AG04449 (cell line): ENCODE results near the gene EDC4.

Source experiments
- CTCF ChIA-PET: fragments of 350-600 bp; formaldehyde crosslinking; extraction: SDS; loops from one replicate; lab custom pipeline; 2021; ENCODE audit warnings: antibody characterized with exemption; lab: Yijun Ruan, JAX
- POLR2A ChIA-PET: fragments of 400-600, 350-600 bp; formaldehyde crosslinking; extraction: SDS; loops from one replicate; lab custom pipeline; 2020; ENCODE audit warnings: antibody characterized with exemption, inconsistent platforms; lab: Yijun Ruan, JAX
- DNase-seq: peaks from one replicate; pipeline ENCODE4 v3.0.0-alpha.2; 2010; ENCODE audit warnings: low read depth, low spot score
- H3K4me3 ChIP-seq: 2 replicates; pipeline ENCODE4 v1.5.1; 2011; ENCODE audit warnings: low read depth, mild to moderate bottlenecking, control low read depth, low read length
- TF ChIP-seq, protein P1 (sequence below): IDR thresholded peaks from one replicate; pipeline ENCODE4 v1.5.1; 2011; ENCODE audit warnings: mild to moderate bottlenecking, moderate library complexity, low read length, control low read depth, inconsistent platforms; ENCODE audit not compliant: insufficient read depth; ENCODE audit errors: missing control alignments

EDC4 gene

DNA sequence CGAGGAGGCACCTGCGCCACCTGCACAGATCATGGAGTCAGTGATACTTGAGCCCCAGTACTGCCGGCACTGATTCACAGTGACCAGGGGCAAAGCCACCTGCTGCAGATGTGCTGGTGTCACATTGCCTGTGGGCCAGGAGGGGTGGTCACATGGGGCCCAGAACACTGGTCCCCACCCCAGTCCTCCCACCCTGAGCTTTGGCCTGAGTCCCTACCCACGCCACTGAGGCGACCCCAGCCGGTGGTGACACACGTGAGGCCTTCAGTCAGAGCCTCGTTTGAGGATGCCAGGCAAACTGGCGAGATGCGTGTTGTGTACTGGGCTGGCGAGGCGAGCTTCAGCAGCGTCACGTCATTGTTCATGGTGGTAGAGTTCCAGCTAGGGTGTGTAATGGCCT is 57.3 kb downstream of the EDC4 start:
- DNase-seq = no peak
- POLR2A ChIA-PET = no interaction called here
- TF ChIP-seq, protein P1, sequence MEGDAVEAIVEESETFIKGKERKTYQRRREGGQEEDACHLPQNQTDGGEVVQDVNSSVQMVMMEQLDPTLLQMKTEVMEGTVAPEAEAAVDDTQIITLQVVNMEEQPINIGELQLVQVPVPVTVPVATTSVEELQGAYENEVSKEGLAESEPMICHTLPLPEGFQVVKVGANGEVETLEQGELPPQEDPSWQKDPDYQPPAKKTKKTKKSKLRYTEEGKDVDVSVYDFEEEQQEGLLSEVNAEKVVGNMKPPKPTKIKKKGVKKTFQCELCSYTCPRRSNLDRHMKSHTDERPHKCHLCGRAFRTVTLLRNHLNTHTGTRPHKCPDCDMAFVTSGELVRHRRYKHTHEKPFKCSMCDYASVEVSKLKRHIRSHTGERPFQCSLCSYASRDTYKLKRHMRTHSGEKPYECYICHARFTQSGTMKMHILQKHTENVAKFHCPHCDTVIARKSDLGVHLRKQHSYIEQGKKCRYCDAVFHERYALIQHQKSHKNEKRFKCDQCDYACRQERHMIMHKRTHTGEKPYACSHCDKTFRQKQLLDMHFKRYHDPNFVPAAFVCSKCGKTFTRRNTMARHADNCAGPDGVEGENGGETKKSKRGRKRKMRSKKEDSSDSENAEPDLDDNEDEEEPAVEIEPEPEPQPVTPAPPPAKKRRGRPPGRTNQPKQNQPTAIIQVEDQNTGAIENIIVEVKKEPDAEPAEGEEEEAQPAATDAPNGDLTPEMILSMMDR = no peak
- CTCF ChIA-PET = interaction anchor here (1.1 to 16.7 kb wide), 6 partner anchors 12 to 409 kb away, joined by 3 to 227 read pairs (median 14); partner anchors contain the start of gene NRN1L
- H3K4me3 ChIP-seq = no peak overlapping the region

DNA sequence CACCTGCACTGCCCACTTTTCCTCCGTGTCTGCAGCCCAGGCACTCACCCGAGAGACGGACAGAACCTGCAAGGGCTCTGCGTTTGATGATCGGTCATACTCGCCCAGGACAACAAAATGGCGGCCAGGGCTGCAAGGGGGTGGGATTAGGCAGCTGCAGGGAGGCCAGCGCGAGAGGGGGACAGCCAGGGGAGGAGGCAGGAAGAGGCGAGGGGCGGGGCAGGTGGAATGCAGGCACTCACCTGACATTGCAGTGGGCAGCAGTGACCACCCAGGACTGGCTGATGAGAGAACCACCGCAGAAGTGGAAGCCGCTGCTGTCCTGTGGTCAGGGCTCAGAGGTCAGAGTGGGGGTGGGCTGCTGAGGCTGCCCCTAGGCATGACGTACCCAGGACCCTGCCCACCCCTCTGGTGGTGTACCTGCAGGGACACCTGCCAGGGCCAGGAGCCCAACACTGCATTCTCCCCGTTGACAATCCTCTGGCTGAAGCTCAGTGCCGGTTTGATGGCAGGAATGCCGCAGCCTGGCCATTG is 57.9 kb downstream of the EDC4 start:
- POLR2A ChIA-PET = interaction anchor here (1.0 kb wide), 1 partner anchor 117 kb away, joined by 3 read pairs; no protein-coding TSS in a partner anchor
- CTCF ChIA-PET = interaction anchor here (0.7 to 16.7 kb wide), 7 partner anchors 8 to 410 kb away, joined by 3 to 227 read pairs (median 7); partner anchors contain the start of gene NRN1L
- H3K4me3 ChIP-seq = no peak overlapping the region
- no peak for DNase-seq
- TF ChIP-seq, protein P1 = no peak
